H1 (cell line): ENCODE data around the gene PRKAG3. TPM values are rescaled to one million over a fixed set of nuclear protein-coding genes. Genes with fewer than 3 reads are reported as not detected.
A peak's percentile ranks its signal among the peaks of the same experiment; 100 is the strongest.

Experiments used
- CBX5 ChIP-seq: fragments of 300-800, 300-1000 bp; sonication (generic); IDR thresholded peaks from 2 replicates; pipeline ENCODE4 v1.7.1; 2016; ENCODE audit warnings: antibody characterized with exemption, low read length, low read depth
- CBX8 ChIP-seq: fragments of 300-800, 300-1000 bp; sonication (generic); IDR thresholded peaks from 2 replicates; pipeline ENCODE4 v1.7.1; 2016; ENCODE audit warnings: low read depth, low read length, borderline replicate concordance
- CHD2 ChIP-seq: IDR thresholded peaks from 2 replicates; pipeline ENCODE4 v1.6.1; 2012; ENCODE audit warnings: low read length, improper control_type of control experiment
- CREB1 ChIP-seq: IDR thresholded peaks from 2 replicates; pipeline ENCODE4 v1.6.1; 2012; ENCODE audit warnings: inconsistent platforms
- CTCF ChIP-seq, 3 experiments: IDR thresholded peaks; 1 replicate in 2 of 3; 2 replicates in 1 of 3; pipeline versions ENCODE4 v1.5.1 to v1.6.1; 2011; ENCODE audit warnings: low read length in 3 of 3, mild to moderate bottlenecking in 3 of 3, inconsistent platforms in 2 of 3, low read depth in 1 of 3, moderate library complexity in 1 of 3; ENCODE audit not compliant: insufficient read depth in 1 of 3; ENCODE audit errors: control extremely low read depth in 1 of 3
- EGR1 ChIP-seq: IDR thresholded peaks from 2 replicates; pipeline ENCODE4 v1.6.1; 2011; ENCODE audit warnings: low read depth, low read length, borderline replicate concordance
- FOSL1 ChIP-seq: IDR thresholded peaks from 2 replicates; pipeline ENCODE4 v1.6.1; 2011; ENCODE audit warnings: mild to moderate bottlenecking, low read depth, low read length, moderate library complexity; ENCODE audit not compliant: insufficient read depth
- HDAC2 ChIP-seq, 2 experiments: fragments of 300-600 bp in 1 of 2; sonication (generic) in 1 of 2; IDR thresholded peaks; 2 replicates each; pipeline ENCODE4 v1.6.1; 2011 to 2012; ENCODE audit warnings: low read depth in 2 of 2, low read length in 2 of 2, mild to moderate bottlenecking in 2 of 2, moderate library complexity in 2 of 2, borderline replicate concordance in 1 of 2, inconsistent platforms in 1 of 2
- JUND ChIP-seq: IDR thresholded peaks from 2 replicates; pipeline ENCODE4 v1.6.1; 2011; ENCODE audit warnings: mild to moderate bottlenecking, improper control_type of control experiment, low read length
- MAFK ChIP-seq: IDR thresholded peaks from 2 replicates; pipeline ENCODE4 v1.6.1; 2012; ENCODE audit warnings: low read depth, mild to moderate bottlenecking, improper control_type of control experiment, low read length
- NRF1 ChIP-seq: IDR thresholded peaks from 2 replicates; pipeline ENCODE4 v1.6.1; 2011; ENCODE audit warnings: mild to moderate bottlenecking, low read depth, low read length, improper control_type of control experiment
- PHF8 ChIP-seq: fragments of 200-600 bp; sonication (generic); conservative IDR thresholded peaks from 2 replicates; pipeline ENCODE4 v1.7.1; 2012; ENCODE audit warnings: low read depth, mild to moderate bottlenecking, inconsistent platforms, low read length, moderate library complexity
- POU5F1 ChIP-seq: IDR thresholded peaks from 2 replicates; pipeline ENCODE4 v1.6.1; 2011; ENCODE audit warnings: low read depth, mild to moderate bottlenecking, low read length, moderate library complexity
- RAD21 ChIP-seq, 2 experiments: IDR thresholded peaks in 1 of 2; conservative IDR thresholded peaks in 1 of 2; 2 replicates each; pipeline ENCODE4 v1.6.1; 2011; ENCODE audit warnings: low read depth in 2 of 2, low read length in 2 of 2, improper control_type of control experiment in 1 of 2, inconsistent platforms in 1 of 2, mild to moderate bottlenecking in 1 of 2, moderate library complexity in 1 of 2
- RBBP5 ChIP-seq: IDR thresholded peaks from 2 replicates; pipeline ENCODE4 v1.7.1; 2012; ENCODE audit warnings: low read depth, mild to moderate bottlenecking, inconsistent platforms, low read length, moderate library complexity, borderline replicate concordance
- RFX5 ChIP-seq: IDR thresholded peaks from 2 replicates; pipeline ENCODE4 v1.6.1; 2011; ENCODE audit warnings: low read depth, low read length, improper control_type of control experiment, borderline replicate concordance
- RNF2 ChIP-seq: fragments of 200-900, 300-1000 bp; sonication (generic); IDR thresholded peaks from 2 replicates; pipeline ENCODE4 v1.7.1; 2016; ENCODE audit warnings: borderline replicate concordance, low read depth, mild to moderate bottlenecking, antibody characterized with exemption, low read length; ENCODE audit not compliant: poor library complexity, severe bottlenecking; ENCODE audit errors: missing control alignments
- SAP30 ChIP-seq: fragments of 300-600 bp; sonication (generic); IDR thresholded peaks from 2 replicates; pipeline ENCODE4 v1.7.1; 2012; ENCODE audit warnings: low read length, moderate library complexity, mild to moderate bottlenecking, inconsistent platforms; ENCODE audit not compliant: insufficient read depth, insufficient replicate concordance
- SIN3A ChIP-seq, 2 experiments: IDR thresholded peaks in 1 of 2; conservative IDR thresholded peaks in 1 of 2; 2 replicates each; pipeline ENCODE4 v1.6.1; 2011 to 2012; ENCODE audit warnings: low read length in 2 of 2, improper control_type of control experiment in 1 of 2, low read depth in 1 of 2, mild to moderate bottlenecking in 1 of 2
- SP2 ChIP-seq: IDR thresholded peaks from 2 replicates; pipeline ENCODE4 v1.6.1; 2012; ENCODE audit warnings: mild to moderate bottlenecking, low read length, inconsistent platforms
- TBP ChIP-seq: IDR thresholded peaks from 2 replicates; pipeline ENCODE4 v1.6.1; 2011; ENCODE audit warnings: low read depth, low read length, improper control_type of control experiment
- polyA plus RNA-seq, 7 experiments: library from polyadenylated mRNA; depleted of rRNA in 3 of 7; stranded (reverse) in 5 of 7; unstranded in 2 of 7; fragments of >200 nt in 5 of 7; fragments of 200-250 nt in 2 of 7; gene quantifications; 1 replicate in 5 of 7; 2 replicates in 1 of 7; 4 replicates in 1 of 7; pipeline versions ENCODE4 v1.2.1 to v1.2.3, GENCODE V29; 2011 to 2013; ENCODE audit warnings: missing spikeins in 2 of 7, mixed read lengths in 2 of 7
- total RNA-seq: library from RNA; stranded (reverse); fragmentation: NEBNext Ultra II Directional; extraction: Animal tissue kit (Norgen Biotek cat#: 25700); gene quantifications from 2 replicates; pipeline ENCODE4 v1.2.1, GENCODE V29; 2021

PRKAG3 gene
- total and polyA plus RNA-seq, 2 of the 8 experiments (the other 6 are each of a cell fraction or from before 2014, with no cell fraction given), result not detected

- TF ChIP-seq RBBP5 (no peak), CTCF (IDR thresholded peaks at IDR 0.05; ENCODE audit: control extremely low read depth in 1 of 3, insufficient read depth in 1 of 3, low read depth in 1 of 3, low read length in 3 of 3) (peak; percentile 74 to 93 (median 84)), POU5F1 (no peak), EGR1 (no peak), FOSL1 (no peak), RFX5 (no peak), HDAC2 (IDR thresholded peaks at IDR 0.05; ENCODE audit: borderline replicate concordance in 1 of 2, low read depth in 2 of 2, low read length in 2 of 2) (no peak), SP2 (no peak), JUND (no peak), TBP (peak; percentile 79), MAFK (no peak), SIN3A (conservative IDR thresholded peaks at IDR 0.05 in 1 of 2, IDR thresholded peaks at IDR 0.05 in 1 of 2; ENCODE audit: low read depth in 1 of 2, low read length in 2 of 2) (no peak; a peak in 1 of 4 replicates), CBX8 (no peak), NRF1 (no peak), RNF2 (peak; percentile 31), CBX5 (no peak), PHF8 (no peak), CREB1 (no peak), CHD2 (no peak), RAD21 (IDR thresholded peaks at IDR 0.05 in 1 of 2, conservative IDR thresholded peaks at IDR 0.05 in 1 of 2; ENCODE audit: low read depth in 2 of 2, low read length in 2 of 2) (peak; percentile 93 to 94), SAP30 (no peak)
Observed at GRCh38 chr2:218852911-218853667, 21.5 kb upstream of the PRKAG3 start (continued).
